HK-2 (cell line): ENCODE data around the gene PARVA.
A peak's percentile ranks its signal among the peaks of the same experiment; 100 is the strongest.

Experiments used
- DNase-seq: peaks from one replicate; pipeline ENCODE4 v3.0.0-alpha.2; 2018; ENCODE audit not compliant: unreplicated experiment

The PARVA gene

DNA sequence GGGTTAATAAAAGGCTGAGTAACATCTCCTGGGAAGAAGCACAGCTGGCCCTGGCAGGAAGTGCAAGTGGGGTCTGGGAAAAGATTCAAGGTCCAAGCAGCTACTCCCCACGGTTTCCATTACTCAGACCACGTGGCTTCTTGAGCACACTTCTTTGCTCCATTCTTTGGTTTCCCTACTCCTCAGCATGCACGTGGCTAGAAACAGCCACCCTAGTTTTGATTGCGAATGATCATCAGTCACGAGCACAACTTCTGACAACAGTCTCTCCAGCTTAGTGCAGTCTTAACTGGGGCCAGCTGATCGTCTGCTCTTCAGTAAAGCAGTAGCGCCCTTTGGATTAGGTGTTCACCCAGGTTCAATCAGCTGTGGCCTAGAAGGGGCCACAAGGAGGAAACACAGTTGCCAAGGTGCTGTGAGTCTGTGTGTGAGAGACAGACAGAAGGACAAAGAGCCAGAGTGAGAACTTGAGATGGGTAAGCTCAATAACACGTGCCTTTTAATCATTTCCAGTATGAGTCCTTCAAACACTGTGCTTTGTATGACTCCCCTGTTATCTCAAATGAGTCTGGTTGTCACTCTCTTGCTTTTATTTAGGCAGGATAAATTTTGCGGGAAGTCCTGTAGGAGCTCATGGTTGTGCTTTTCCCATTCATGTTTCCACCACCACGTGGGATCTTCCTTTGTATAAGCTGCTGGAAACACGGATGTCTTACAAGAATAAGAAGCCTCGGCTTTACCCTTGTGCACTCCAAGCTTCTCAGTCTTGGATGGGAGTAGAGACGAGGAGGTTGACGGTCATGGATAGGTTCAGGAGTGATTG, 901 bp upstream of the PARVA start:
- DNase-seq, result no peak

DNA sequence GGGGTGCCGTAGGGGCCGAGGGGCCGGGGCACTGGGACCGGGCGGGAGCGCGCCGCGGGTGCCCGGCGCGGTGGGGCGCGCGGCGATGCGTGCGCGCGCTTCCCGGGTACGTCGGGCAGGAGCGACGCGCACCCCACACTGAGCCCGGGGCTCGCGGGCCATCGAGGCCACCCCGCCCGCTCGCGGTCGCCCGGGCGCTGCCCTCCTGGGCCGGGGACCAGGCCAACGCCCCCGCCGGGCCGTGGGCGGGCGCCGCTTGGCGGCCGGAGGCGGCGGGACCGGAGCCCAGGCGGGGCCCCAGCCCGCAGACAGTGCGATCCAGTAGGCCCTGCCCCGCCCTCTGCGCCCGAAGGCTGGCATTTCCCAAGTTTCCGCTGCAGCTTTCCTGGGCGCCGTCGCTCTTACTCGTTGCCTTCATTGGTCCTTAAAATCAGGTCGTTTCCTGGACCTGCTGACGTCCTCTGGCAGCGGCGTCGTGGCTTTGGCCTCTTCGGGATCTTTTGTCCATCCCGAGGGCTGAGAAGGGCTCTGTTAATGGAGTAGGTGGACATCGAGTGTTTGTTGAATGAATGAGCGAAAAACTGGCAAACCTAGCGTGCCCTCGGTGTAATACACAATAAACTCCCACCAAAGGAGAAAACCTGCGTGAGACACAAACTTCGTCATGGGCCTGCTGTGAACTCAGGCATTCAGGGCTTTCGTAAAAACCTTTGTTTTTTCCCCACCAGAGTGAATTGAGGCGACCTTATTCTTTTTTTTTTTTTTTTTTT, 638 bp downstream of the PARVA start:
- DNase-seq, result peak; percentile 79

DNA sequence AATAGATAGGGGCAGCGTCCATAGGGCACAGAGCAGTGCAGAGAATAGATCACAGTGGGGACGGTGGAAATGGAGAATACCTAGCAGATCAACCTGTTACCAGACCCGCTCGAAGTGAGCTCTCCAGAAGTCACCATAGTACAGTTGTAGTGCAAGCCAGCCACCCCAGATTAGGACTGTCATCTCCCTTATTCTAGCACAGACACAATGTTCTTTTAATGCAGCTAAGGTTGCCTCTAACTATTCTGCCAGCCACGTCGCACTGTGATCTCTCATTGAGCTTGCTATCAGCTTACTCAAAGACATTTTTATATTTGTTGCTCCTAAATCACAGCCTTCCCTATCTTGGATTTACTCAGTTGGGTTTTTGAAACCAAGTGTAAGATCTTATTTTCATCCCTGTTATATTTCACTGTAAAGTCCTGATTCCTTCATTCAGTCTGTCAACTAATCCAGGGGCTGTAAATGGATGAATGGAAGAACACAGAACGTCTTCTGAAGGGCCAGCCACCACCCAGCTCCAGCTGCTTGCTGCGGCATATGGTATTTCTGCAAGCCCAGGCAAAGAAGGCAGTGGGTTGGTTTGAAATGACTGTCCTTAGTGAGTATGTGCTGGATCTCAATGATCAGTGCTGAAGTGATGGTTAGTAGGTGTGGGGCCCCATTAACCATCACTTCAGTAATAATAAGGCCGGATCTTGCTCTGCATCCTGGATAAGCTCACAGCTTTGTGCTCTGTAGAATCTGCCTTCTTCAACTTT, 3.4 kb downstream of the PARVA start:
- DNase-seq, result no peak

DNA sequence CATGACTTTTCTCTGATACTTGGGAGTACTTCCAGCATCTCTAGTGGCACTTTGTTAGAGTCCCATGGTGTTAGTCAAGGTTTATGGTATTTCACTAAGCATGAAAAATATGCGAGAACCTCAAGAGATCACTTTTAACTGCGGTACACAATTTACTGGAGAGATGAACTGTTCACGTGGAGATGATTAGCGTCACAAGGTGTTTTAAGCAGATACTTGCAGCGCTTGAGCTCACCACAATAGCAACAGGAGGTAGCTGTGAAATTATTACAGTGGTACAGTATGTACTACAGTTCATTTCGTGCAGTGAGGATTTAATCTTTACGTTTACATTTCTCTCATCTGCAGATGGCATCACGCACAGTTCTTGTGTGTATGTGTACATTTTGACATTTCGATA, 4.5 kb downstream of the PARVA start:
- no peak for DNase-seq

DNA sequence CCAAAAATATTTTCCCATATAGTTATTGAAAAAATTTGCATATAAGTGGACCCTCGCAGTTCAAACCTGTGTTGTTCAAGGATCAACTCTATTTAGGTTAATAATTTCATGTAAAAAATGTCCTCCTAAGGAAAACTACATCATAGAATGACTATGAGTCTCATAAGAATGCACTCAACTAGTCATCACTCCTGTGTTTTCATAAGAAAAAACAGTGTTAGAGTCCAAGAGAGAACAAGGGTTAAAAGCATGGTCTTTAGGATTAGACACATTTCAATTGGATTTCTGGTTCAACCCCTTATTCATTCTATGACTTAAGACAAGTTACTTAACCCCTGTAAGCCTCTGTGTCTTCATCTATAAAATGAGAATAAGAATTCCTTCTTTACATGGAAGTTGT, 5.1 kb downstream of the PARVA start:
- no peak for DNase-seq

DNA sequence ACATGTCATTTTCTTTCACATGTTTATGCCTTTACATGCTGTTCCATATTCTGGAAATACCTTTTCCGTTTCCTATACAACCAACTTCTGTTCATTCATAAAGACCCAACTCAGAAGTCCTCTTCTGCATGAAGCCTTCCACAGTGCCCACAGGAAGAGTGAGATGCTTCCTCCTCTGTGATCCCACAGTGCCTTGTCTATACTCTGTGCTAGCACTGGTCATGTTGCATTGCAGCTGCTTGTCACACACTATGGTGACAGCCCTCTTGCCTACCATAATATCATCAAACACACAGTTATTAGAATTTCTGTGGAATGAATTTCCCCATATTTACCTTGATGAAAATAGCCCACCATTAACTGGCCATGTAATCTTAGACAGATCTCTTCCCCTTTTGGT, 8.9 kb downstream of the PARVA start:
- no peak for DNase-seq

DNA sequence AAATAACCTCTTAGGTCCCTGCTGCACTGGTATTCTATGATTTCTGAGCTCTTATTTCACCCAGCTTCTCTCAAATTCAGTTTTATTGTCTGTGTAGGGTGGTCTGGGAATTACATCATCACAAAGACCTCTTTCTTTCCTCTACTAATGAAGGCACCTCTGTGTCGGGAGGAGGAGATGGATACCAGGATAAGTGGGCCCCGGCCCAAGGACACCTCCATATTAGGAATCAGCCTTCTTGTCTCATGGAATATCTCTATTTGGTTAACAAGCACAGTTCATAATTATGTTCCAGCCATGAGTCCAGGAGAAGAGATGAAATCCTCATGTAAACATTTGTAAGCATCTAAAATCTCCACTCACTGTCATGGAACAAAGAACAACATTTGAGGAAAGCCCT, 9.4 kb downstream of the PARVA start:
- DNase-seq, result no peak

DNA sequence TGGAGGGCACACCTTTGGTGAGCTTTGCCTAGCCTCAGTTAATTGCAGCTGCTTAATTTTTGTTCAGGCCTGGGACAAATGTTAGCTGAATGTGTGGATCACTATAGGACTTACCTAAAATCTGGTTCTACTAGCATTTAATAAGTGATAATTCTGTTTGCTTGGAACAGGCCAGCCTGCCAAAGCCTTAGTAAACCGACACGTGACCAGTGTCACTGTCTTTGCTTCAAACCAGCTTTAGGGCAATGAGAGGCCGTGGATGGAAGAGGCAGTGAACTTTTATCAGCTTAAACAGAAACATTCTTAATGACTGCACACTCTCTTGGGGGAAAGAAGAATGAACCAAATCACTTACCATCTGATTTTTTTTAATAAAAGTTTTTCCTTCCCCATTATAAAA, 10.8 kb downstream of the PARVA start:
- DNase-seq, result no peak

DNA sequence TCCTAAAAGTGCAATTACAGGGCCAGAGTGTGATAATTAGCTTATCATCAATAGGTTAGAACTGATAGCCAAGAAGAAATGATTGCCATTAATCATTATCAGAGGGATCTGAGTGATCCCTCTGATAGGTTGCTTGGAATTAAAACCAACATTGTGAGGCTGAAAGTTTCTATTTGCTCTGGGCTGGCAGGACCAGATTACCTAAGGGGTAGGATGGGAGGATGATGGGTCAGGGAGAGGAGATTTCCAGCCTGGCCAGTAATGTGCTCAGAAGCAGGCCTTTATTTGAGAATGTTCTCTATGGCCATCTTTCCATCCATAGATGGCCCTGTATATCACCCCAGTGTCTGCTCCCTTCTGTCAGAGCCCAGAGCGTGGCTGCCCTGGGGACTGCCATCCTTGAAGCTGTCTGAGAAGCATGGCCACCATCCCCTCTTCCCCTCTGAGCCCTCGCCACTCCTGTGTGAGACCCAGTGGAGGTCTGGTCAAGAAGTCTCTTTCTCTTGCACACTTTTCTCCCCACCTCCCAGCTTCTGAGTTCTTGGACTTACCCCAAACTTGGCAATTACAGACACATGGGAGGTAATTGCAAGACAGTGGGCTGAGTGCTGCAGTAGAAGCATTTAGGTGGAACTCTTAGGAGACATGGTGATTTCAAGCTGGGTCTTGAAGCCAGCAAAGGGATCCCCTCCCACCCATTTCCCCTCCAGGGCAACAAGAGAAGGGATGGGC, 11.7 kb downstream of the PARVA start:
- no peak for DNase-seq

DNA sequence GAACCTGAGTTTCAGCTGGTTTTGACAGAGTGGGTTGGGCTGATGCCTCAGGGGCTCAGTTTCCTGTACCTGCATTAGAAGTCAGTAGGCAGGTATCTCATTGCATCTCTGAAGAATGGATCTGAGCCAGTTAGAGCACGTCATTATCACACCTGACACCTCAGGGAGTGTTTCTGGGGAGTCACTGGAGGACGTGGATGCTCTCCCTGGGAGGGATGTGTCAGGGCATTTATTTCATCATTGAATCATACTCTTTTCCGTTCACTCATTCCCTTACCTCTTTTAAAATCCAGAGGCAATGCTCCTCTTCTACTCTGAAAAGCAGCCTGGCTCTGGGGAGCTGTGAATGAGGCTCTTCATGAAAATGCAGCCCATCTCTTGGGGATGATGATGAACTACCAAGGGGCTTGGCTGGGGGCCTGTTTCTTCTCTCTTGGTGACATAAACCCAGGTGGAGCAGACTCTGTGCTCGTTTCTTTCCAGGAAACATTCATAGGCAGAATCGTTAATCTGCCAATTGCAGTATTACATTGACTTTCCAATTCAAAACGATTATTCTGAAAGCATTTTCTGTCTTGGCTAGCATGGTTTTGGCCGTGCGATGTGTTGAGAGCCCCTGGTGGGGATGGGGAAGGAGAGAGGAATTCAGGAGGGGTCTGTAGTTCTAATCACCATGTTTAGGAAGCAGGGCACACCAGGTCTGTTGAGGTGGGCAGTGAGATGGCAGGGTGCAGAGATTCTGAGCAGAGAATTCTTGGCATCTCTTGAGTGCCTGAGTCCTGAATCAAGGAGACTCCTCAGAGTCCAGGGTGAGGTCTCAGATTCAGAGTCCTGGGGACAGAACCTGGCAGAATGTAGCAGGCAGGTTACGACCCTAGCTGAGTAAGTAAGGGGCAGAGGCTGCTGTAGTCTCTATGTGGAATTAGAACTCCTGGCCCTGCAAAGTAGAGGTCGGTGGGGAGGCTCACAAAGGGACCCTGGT, 12.6 kb downstream of the PARVA start:
- no peak for DNase-seq

DNA sequence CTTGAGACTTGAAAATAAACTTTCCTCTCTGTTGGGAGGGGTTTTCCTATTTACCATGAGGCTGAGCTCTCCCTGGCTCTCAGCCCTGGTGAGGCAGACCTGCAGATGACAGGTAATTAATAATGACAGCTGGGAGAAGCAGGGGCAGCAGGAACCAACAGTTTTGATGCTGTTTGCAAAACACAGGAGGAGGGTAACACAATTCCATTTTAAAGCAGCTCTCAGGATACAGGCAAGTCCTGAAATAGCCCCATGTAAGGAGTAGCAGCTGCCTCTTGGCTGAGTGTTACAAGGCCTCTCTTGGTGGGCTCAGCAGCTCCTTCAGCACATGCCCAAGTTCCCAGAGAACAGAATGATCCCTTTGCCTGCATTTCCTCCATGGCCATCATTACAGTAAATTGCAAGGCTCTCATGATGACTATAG, 13.3 kb downstream of the PARVA start:
- DNase-seq, result no peak

DNA sequence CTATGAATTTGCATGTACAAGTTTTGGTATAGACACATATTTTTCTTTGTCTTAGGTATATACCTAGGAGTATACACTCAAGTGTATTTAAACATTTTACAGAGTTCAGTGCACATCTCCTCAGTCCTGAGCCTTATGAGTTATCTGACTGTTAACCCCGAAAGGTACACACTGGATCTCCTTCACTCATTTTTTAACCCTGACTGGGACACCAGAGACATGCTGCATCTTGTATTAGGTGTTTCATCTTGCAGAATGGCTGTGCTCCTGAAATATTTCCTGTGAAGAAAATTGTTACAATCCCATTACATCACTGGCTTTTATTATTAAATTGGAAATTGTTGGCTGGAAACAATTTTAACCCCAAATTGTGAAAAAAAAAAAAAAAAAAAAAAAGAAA, 15.3 kb downstream of the PARVA start:
- no peak for DNase-seq

DNA sequence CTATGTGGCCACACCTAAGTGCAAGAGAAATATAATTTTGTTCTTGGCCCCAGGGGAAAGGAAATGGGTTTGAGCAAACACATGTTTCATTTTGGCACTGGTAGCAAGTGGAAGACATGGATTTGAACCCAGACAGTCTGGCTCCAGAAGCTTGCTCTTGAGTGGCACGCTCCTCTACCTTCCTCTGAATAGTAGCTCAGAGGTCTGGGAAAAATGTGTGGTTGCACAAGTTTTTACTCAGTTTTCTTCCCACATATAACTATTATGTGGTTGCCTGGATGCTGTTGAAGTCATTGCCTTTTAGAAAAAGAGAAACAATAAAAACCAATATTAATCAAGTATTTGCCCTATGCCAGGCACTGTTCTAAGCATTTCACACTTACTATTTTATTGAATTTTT, 16.3 kb downstream of the PARVA start:
- no peak for DNase-seq

DNA sequence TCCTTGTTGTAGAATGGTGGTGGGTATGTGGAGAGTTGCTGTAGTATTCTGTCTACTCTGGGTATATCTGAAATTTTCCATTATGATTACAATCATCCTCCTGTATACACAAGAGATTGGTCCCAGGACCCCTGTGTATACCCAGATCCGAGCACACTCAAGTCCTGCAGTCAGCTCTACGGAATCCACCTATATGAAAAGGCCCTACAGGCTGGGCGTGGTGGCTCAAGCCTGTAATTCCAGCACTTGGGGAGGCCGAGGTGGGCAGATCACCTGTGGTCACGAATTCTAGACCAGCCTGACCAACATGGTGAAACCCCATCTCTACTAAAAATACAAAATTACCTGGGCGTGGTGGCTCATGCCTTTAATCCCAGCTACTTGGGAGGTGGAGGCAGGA, 17.2 kb downstream of the PARVA start:
- DNase-seq, result no peak

DNA sequence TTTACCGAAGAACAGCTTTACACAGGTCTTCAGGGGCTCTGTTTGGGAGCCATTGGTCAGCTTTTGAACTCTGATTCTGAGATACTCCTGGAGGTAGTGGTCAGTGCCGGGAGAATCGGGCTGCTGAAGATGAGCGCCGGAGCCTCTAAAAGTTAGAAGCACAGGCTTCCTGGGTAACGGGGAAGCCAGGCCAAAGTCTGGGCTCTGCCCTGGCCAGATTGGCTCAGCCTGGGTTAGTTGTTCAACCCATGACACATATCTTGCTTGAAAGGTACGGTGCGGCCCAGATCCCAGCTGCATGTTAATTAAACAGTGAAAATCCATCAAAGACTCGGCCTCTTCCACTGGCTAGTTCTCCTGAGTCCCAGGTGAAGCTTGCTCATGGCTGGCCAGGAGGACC, 18.0 kb downstream of the PARVA start:
- DNase-seq, result no peak

DNA sequence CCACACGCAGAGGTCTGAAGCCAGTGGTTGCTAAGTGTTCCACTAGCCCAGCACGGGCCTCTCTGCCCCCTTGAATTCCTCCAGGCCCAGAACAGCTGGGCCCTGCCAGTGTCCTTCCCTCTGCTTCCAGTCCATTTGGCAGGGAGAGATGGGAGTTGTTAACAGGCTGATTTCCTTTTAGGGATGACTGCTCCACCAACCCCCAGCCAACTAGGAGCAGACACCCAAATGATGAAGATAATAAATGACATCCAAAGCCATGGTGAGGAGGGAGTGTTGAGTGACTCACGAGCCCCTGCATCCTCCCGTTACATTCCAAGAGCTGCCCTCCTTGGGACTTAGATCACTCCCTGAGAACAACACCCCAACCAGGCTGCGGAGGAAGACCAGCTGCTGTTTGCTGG, 20.6 kb downstream of the PARVA start:
- peak; percentile 22 for DNase-seq

DNA sequence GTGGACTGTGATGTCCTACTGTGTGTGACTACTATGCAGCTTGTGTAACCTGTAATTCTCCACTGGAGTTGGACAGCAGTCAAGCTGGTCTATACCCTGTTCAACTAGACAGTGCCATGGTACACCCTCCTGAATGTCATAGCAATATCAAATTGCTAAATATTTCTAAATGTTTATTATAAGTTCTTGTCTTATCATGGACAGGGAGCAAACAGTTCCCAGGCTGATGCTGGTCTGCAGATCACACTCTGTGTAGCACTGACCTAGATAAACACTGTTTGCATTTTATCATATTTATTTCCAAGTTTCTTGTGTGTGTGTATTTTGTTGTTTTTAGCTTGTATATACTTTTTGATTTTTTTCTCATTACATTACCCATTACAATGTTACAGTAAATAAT, 22.0 kb downstream of the PARVA start:
- no peak for DNase-seq

DNA sequence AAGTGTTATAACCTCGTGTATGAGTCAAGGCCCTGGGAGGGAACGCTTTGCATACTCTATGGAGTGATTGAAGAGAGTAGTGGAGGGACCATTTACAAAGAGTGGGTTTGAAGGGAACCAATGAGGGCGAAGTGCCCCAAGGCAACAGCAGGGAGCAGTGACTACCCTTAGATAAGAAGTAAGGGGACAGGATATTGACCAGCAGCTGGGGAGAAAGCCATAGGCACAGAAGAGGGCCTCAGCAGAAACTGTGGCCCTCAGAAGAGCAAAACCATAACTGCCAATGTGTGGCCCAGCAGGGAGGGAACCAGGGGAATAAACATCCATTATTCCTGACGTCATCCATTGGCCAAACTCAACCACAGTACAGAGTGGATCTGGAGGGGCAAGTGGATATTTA, 24.7 kb downstream of the PARVA start:
- no peak for DNase-seq

DNA sequence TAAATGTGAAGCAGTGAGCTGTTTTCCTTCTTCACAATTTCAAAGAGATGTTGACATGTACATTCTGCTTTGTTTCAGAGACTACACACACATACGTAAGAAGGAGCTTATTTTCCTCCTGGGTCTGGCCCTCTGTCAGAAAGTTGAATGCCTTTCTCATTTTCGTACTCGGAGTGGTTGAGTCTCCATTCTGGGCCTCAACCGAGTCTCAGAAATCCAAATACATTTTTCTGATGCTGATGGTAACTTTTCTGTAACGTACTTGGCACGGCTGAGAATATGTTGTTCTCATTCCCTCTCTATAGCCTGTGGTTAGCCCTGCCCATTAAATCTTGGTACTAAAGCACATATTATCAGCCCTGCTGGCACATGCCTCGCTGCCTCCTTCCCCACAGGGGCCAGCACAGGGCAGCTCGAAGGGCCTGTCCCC, 25.3 kb downstream of the PARVA start:
- no peak for DNase-seq

DNA sequence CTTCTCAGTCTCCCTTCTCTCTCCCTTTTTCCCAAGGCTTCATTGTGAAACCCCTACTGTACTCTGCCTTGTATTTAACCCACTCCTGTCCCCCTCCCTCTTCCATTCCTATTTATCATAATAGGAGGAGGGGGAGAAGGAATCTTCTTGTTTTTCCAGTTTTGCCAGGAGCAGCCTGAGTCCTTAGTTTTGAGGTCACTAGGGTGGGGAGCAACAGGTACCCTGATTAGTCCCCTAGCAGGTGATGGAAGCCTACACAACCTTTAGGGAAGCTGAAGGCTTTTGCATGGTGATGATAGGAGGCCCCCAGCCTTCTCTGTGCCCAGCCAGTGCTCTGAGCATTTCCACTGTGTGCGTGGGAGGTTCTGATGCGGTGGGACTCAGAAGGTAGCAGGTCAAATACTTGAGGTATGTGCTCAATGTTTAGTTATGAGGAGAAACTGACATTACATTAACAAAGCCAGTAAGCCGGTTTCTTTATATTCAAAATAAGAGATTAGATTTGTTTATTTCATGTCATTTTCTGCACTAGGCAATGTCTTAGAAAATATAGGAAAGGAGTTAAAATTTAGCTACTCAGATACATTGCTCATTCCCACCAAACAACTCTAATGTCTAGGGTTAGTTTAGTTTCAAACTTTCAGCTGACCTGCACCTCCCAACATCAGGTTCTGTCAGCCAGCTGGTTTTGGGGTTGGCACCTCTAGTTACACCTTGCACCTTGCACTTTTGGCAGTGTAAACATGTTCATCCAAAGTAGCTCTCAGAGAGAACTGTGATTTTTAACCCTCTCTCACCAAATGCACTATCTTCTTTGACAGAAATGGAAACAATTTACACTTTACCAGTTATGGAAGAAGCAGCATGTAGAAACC, 26.0 kb downstream of the PARVA start:
- DNase-seq, result no peak
